ENCODE measurements around the gene MYH16. TPM values are rescaled to one million over a fixed set of nuclear protein-coding genes. Genes with fewer than 3 reads are reported as not detected.

Gene MYH16
- total and polyA plus RNA-seq, 10 of the 15 experiments (the other 5 are each of a cell fraction or from before 2014, with no cell fraction given): 0.03 to 0.33 (median 0.04) TPM; not detected in 3

- TF ChIP-seq, protein P1, sequence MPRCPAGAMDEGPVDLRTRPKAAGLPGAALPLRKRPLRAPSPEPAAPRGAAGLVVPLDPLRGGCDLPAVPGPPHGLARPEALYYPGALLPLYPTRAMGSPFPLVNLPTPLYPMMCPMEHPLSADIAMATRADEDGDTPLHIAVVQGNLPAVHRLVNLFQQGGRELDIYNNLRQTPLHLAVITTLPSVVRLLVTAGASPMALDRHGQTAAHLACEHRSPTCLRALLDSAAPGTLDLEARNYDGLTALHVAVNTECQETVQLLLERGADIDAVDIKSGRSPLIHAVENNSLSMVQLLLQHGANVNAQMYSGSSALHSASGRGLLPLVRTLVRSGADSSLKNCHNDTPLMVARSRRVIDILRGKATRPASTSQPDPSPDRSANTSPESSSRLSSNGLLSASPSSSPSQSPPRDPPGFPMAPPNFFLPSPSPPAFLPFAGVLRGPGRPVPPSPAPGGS (IDR thresholded peaks at IDR 0.05; ENCODE audit: borderline replicate concordance, insufficient read depth, low read depth, low read length, poor library complexity, severe bottlenecking): no peak
- TF ChIP-seq POLR2AphosphoS2 (IDR thresholded peaks at IDR 0.05; ENCODE audit: low read depth, low read length): peak; percentile 94
- peak; percentile 89 for TF ChIP-seq TAF1 (IDR thresholded peaks at IDR 0.05; ENCODE audit: borderline replicate concordance, low read depth, low read length)
- 0 out of 2 replicates have a peak, but pooled peaks have one; percentile 10 for TF ChIP-seq NR2F1 (conservative IDR thresholded peaks at IDR 0.05)
- TF ChIP-seq CBX5 (IDR thresholded peaks at IDR 0.05; ENCODE audit: low read depth): no peak
- TF ChIP-seq PAX8 (IDR thresholded peaks at IDR 0.05): no peak
- no peak for TF ChIP-seq SIX5 (IDR thresholded peaks at IDR 0.05; ENCODE audit: low read depth, low read length, severe bottlenecking)
- TF ChIP-seq TBL1XR1 (IDR thresholded peaks at IDR 0.05; ENCODE audit: low read depth, low read length): no peak
- TF ChIP-seq POU2F2 (IDR thresholded peaks at IDR 0.05; ENCODE audit: borderline replicate concordance, low read depth, low read length): peak; percentile 78; the same call in 2 of the 3 replicates
- TF ChIP-seq BACH1 (IDR thresholded peaks at IDR 0.05; ENCODE audit: borderline replicate concordance): peak; percentile 40; the same call in 1 of the 2 replicates
- no peak for TF ChIP-seq NFXL1 (IDR thresholded peaks at IDR 0.05; ENCODE audit: borderline replicate concordance)
- TF ChIP-seq, protein P2, sequence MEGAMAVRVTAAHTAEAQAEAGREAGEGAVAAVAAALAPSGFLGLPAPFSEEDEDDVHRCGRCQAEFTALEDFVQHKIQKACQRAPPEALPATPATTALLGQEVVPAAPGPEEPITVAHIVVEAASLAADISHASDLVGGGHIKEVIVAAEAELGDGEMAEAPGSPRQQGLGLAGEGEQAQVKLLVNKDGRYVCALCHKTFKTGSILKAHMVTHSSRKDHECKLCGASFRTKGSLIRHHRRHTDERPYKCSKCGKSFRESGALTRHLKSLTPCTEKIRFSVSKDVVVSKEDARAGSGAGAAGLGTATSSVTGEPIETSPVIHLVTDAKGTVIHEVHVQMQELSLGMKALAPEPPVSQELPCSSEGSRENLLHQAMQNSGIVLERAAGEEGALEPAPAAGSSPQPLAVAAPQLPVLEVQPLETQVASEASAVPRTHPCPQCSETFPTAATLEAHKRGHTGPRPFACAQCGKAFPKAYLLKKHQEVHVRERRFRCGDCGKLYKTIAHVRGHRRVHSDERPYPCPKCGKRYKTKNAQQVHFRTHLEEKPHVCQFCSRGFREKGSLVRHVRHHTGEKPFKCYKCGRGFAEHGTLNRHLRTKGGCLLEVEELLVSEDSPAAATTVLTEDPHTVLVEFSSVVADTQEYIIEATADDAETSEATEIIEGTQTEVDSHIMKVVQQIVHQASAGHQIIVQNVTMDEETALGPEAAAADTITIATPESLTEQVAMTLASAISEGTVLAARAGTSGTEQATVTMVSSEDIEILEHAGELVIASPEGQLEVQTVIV (IDR thresholded peaks at IDR 0.05; ENCODE audit: borderline replicate concordance, partially characterized antibody): peak; percentile 88
- TF ChIP-seq GATAD2B (conservative IDR thresholded peaks at IDR 0.05; ENCODE audit: low read depth): peak; percentile 91
- no peak for TF ChIP-seq SREBF1 (IDR thresholded peaks at IDR 0.05; ENCODE audit: low read length)
- no peak; the same call in 1 of the 2 replicates for TF ChIP-seq PAX5 (IDR thresholded peaks at IDR 0.05; ENCODE audit: borderline replicate concordance, low read depth, low read length)
- peak; percentile 91; the same call in 1 of the 2 replicates for TF ChIP-seq ZNF207 (IDR thresholded peaks at IDR 0.05; ENCODE audit: borderline replicate concordance)
- no peak for TF ChIP-seq CHD4 (IDR thresholded peaks at IDR 0.05)
- TF ChIP-seq POLR2AphosphoS5 (IDR thresholded peaks at IDR 0.05; ENCODE audit: low read length): peak; percentile 97
- TF ChIP-seq CTCF (IDR thresholded peaks at IDR 0.05 in 2 of 3, conservative IDR thresholded peaks at IDR 0.05 in 1 of 3; ENCODE audit: control insufficient read depth in 2 of 3, extremely low read depth in 1 of 3, insufficient read depth in 1 of 3, low read depth in 3 of 3, low read length in 3 of 3): peak in 2 of 3 experiments; percentile 3 to 10; a peak in 2 of 6 replicates
- no peak for TF ChIP-seq EZH2 (IDR thresholded peaks at IDR 0.05; ENCODE audit: borderline replicate concordance, control insufficient read depth, low read depth, low read length)
- TF ChIP-seq CBFB (IDR thresholded peaks at IDR 0.05; ENCODE audit: low read depth): no peak
- TF ChIP-seq, protein P3, sequence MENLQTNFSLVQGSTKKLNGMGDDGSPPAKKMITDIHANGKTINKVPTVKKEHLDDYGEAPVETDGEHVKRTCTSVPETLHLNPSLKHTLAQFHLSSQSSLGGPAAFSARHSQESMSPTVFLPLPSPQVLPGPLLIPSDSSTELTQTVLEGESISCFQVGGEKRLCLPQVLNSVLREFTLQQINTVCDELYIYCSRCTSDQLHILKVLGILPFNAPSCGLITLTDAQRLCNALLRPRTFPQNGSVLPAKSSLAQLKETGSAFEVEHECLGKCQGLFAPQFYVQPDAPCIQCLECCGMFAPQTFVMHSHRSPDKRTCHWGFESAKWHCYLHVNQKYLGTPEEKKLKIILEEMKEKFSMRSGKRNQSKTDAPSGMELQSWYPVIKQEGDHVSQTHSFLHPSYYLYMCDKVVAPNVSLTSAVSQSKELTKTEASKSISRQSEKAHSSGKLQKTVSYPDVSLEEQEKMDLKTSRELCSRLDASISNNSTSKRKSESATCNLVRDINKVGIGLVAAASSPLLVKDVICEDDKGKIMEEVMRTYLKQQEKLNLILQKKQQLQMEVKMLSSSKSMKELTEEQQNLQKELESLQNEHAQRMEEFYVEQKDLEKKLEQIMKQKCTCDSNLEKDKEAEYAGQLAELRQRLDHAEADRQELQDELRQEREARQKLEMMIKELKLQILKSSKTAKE (IDR thresholded peaks at IDR 0.05; ENCODE audit: low read depth, poor library complexity, severe bottlenecking): no peak
Observed at GRCh38 chr7:99325592-99326407, 53.2 kb downstream of the MYH16 start, which contains the start of gene ARPC1A (continued).
